Suprapubic skin (tissue), 3 donors: Measurements from ENCODE around the gene LHX5.
A peak's percentile ranks its signal among the peaks of the same experiment; 100 is the strongest.

ENCODE experiments used
- EP300 ChIP-seq: sonication (generic); formaldehyde crosslinking; IDR thresholded peaks from one replicate; pipeline ENCODE4 v1.6.1; 2017; ENCODE audit warnings: antibody characterized with exemption
- POLR2A ChIP-seq, 2 donors: fragments of 450-650 bp; IDR thresholded peaks; one replicate each; pipeline ENCODE4 v1.6.1; 2017; ENCODE audit warnings: antibody characterized with exemption in 2 of 2, mild to moderate bottlenecking in 2 of 2, moderate library complexity in 2 of 2
- TF ChIP-seq, protein P1 (sequence below), 2 donors: fragments of 200-600 bp in 1 of 2; fragments of 450-650 bp in 1 of 2; sonication (generic) in 1 of 2; IDR thresholded peaks; one replicate each; pipeline ENCODE4 v1.5.1; 2016 to 2019; ENCODE audit warnings: antibody characterized with exemption in 2 of 2, mild to moderate bottlenecking in 1 of 2, moderate library complexity in 1 of 2

GRCh38 chr12:113439606-113440030 is 32.1 kb downstream of the LHX5 start:
- TF ChIP-seq, protein P1, sequence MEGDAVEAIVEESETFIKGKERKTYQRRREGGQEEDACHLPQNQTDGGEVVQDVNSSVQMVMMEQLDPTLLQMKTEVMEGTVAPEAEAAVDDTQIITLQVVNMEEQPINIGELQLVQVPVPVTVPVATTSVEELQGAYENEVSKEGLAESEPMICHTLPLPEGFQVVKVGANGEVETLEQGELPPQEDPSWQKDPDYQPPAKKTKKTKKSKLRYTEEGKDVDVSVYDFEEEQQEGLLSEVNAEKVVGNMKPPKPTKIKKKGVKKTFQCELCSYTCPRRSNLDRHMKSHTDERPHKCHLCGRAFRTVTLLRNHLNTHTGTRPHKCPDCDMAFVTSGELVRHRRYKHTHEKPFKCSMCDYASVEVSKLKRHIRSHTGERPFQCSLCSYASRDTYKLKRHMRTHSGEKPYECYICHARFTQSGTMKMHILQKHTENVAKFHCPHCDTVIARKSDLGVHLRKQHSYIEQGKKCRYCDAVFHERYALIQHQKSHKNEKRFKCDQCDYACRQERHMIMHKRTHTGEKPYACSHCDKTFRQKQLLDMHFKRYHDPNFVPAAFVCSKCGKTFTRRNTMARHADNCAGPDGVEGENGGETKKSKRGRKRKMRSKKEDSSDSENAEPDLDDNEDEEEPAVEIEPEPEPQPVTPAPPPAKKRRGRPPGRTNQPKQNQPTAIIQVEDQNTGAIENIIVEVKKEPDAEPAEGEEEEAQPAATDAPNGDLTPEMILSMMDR (IDR thresholded peaks at IDR 0.05) = peak in 1 of 2 donors; percentile 22
- TF ChIP-seq POLR2A (IDR thresholded peaks at IDR 0.05) = no peak
- no peak for TF ChIP-seq EP300
